ENCODE measurements around the gene GAB2.
A peak's percentile ranks its signal among the peaks of the same experiment; 100 is the strongest.

Gene GAB2

DNA sequence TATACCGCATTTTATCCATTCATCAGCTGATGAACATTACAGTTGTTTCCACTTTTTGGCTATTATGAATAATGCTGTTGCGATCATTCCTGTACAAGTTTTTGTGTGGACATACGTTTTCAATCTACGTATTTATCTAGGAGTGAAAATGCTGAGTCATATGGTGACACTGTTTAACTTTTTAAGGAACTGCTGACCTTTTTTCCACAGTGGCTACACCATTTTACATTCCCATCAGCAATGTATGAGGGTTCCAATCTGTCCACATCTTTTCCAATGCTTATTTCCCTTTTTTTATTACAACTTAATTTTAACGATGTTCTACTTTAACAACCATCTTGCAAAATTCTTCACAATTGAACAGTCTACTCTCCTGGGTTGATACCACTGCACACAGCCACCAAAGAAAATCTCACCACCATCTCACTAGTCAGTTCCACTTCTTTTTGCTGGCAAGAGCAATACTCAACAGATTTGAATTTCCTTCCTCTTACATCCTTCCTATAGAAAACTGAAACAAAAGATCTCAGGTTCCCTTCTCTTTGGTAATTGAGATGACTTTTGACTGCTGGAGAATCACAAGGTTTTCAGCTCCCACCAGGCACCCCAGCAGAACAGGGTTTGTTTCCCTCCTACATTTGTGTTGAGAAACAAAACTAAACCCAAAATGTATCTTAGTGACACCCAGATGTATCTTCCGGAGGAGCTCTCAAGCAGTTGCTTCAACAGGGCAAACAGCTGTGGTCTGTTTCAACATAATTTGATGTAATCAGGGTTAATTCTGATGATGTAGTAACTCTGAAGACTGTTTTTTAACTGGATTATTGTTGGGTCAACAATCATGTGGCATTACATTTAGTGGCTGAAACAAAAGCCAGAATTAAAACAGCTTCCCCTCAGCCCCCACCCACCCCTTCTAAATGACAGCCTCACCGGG is 7.0 kb upstream of the GAB2 start:
- ATAC-seq = peak; percentile 27; the same call in 2 of the 3 replicates
- TF ChIP-seq CREB5 (CRISPR knock-in tag; IDR thresholded peaks at IDR 0.05; ENCODE audit: low read depth) = peak; percentile 72; the same call in 1 of the 2 replicates
- no peak for TF ChIP-seq ZNF8 (CRISPR knock-in tag; IDR thresholded peaks at IDR 0.05)
- TF ChIP-seq BACH2 (CRISPR knock-in tag; IDR thresholded peaks at IDR 0.05; ENCODE audit: borderline replicate concordance) = peak; percentile 97; the same call in 1 of the 2 replicates
- TF ChIP-seq ISL1 (CRISPR knock-in tag; IDR thresholded peaks at IDR 0.05) = peak; percentile 57
- TF ChIP-seq ZNF70 (CRISPR knock-in tag; IDR thresholded peaks at IDR 0.05) = peak; percentile 21; the same call in 1 of the 2 replicates
- peak; percentile 89 for TF ChIP-seq TSHZ2 (CRISPR knock-in tag; IDR thresholded peaks at IDR 0.05)
- TF ChIP-seq GLIS3 (CRISPR knock-in tag; IDR thresholded peaks at IDR 0.05) = peak; percentile 61; the same call in 1 of the 2 replicates
- TF ChIP-seq OSR1 (CRISPR knock-in tag; IDR thresholded peaks at IDR 0.05) = no peak
- peak; percentile 79; the same call in 1 of the 2 replicates for TF ChIP-seq SNAI2 (CRISPR knock-in tag; IDR thresholded peaks at IDR 0.05)
- TF ChIP-seq ESRRG (CRISPR knock-in tag; IDR thresholded peaks at IDR 0.05) = peak; percentile 61; the same call in 1 of the 2 replicates
- TF ChIP-seq ZFP30 (CRISPR knock-in tag; IDR thresholded peaks at IDR 0.05) = no peak
- TF ChIP-seq PPARA (CRISPR knock-in tag; IDR thresholded peaks at IDR 0.05; ENCODE audit: borderline replicate concordance) = no peak
- TF ChIP-seq PATZ1 (CRISPR knock-in tag; IDR thresholded peaks at IDR 0.05; ENCODE audit: borderline replicate concordance) = peak; percentile 37; the same call in 1 of the 2 replicates
- peak; percentile 97 for TF ChIP-seq TCF4 (CRISPR knock-in tag; IDR thresholded peaks at IDR 0.05; ENCODE audit: borderline replicate concordance)

DNA sequence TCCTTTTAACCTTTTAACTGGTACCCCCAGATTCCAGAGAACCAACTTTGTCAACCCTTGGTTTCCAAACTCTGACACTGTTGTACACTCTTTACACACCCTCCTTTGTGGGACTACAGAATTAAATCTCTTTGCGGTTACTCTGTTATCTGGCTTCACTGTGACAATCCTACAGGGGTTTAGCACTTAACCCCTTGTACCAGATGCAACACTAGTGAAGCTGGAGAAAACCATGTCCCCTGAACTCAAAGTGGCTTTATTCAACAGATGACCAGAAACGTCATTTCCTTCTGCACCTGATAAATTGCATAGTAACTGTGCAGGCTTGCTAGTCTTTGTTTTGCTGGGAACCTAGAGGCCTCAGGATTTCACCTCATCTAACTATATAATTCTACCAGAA is 5.6 kb upstream of the GAB2 start:
- TF ChIP-seq CREB5 (CRISPR knock-in tag; IDR thresholded peaks at IDR 0.05; ENCODE audit: low read depth) (no peak), ARNTL (CRISPR knock-in tag; IDR thresholded peaks at IDR 0.05; ENCODE audit: borderline replicate concordance, low read depth) (no peak), ZNF70 (CRISPR knock-in tag; IDR thresholded peaks at IDR 0.05) (no peak), GLIS3 (CRISPR knock-in tag; IDR thresholded peaks at IDR 0.05) (no peak), OSR1 (CRISPR knock-in tag; IDR thresholded peaks at IDR 0.05) (no peak), TCF4 (CRISPR knock-in tag; IDR thresholded peaks at IDR 0.05; ENCODE audit: borderline replicate concordance) (no peak), ESRRG (CRISPR knock-in tag; IDR thresholded peaks at IDR 0.05) (no peak), CSDC2 (CRISPR knock-in tag; IDR thresholded peaks at IDR 0.05) (0 out of 2 replicates have a peak, but pooled peaks have one; percentile 36)
- ATAC-seq = no peak

- peak; percentile 7; the same call in 2 of the 3 replicates for ATAC-seq
- TF ChIP-seq ZNF565 (CRISPR knock-in tag; conservative IDR thresholded peaks at IDR 0.05; ENCODE audit: low read depth) (no peak), ZNF70 (CRISPR knock-in tag; IDR thresholded peaks at IDR 0.05) (no peak), TSHZ2 (CRISPR knock-in tag; IDR thresholded peaks at IDR 0.05) (peak; percentile 94), SNAI2 (CRISPR knock-in tag; IDR thresholded peaks at IDR 0.05) (peak; percentile 99), ZFP30 (CRISPR knock-in tag; IDR thresholded peaks at IDR 0.05) (no peak), OSR1 (CRISPR knock-in tag; IDR thresholded peaks at IDR 0.05) (no peak), RARB (CRISPR knock-in tag; IDR thresholded peaks at IDR 0.05) (no peak), BACH2 (CRISPR knock-in tag; IDR thresholded peaks at IDR 0.05; ENCODE audit: borderline replicate concordance) (no peak), ISL1 (CRISPR knock-in tag; IDR thresholded peaks at IDR 0.05) (peak; percentile 79), ARNTL (CRISPR knock-in tag; IDR thresholded peaks at IDR 0.05; ENCODE audit: borderline replicate concordance, low read depth) (no peak), ESRRG (CRISPR knock-in tag; IDR thresholded peaks at IDR 0.05) (no peak), PATZ1 (CRISPR knock-in tag; IDR thresholded peaks at IDR 0.05; ENCODE audit: borderline replicate concordance) (peak; percentile 30; the same call in 1 of the 2 replicates), CSDC2 (CRISPR knock-in tag; IDR thresholded peaks at IDR 0.05) (peak; percentile 80; the same call in 1 of the 2 replicates), GLIS3 (CRISPR knock-in tag; IDR thresholded peaks at IDR 0.05) (peak; percentile 91)
- TF ChIP-seq, protein P1, sequence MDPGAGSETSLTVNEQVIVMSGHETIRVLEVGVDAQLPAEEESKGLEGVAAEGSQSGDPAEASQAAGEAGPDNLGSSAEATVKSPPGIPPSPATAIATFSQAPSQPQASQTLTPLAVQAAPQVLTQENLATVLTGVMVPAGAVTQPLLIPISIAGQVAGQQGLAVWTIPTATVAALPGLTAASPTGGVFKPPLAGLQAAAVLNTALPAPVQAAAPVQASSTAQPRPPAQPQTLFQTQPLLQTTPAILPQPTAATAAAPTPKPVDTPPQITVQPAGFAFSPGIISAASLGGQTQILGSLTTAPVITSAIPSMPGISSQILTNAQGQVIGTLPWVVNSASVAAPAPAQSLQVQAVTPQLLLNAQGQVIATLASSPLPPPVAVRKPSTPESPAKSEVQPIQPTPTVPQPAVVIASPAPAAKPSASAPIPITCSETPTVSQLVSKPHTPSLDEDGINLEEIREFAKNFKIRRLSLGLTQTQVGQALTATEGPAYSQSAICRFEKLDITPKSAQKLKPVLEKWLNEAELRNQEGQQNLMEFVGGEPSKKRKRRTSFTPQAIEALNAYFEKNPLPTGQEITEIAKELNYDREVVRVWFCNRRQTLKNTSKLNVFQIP (CRISPR knock-in tag; IDR thresholded peaks at IDR 0.05; ENCODE audit: borderline replicate concordance, low read depth) = no peak
Measured at GRCh38 chr11:78420796-78421209, 3.2 kb upstream of the GAB2 start.

All from SK-N-SH treated with all-trans-retinoic acid at 6 μM for 48 hours (cell line).